Measurements from ENCODE around the gene USP21. TPM values are rescaled to one million over a fixed set of nuclear protein-coding genes. Genes with fewer than 3 reads are reported as not detected.

The USP21 gene
- total and polyA plus RNA-seq, 9 of the 15 experiments (the other 6 are each of a cell fraction or from before 2014, with no cell fraction given) = 4.9 to 52.4 (median 21.6) TPM

DNA sequence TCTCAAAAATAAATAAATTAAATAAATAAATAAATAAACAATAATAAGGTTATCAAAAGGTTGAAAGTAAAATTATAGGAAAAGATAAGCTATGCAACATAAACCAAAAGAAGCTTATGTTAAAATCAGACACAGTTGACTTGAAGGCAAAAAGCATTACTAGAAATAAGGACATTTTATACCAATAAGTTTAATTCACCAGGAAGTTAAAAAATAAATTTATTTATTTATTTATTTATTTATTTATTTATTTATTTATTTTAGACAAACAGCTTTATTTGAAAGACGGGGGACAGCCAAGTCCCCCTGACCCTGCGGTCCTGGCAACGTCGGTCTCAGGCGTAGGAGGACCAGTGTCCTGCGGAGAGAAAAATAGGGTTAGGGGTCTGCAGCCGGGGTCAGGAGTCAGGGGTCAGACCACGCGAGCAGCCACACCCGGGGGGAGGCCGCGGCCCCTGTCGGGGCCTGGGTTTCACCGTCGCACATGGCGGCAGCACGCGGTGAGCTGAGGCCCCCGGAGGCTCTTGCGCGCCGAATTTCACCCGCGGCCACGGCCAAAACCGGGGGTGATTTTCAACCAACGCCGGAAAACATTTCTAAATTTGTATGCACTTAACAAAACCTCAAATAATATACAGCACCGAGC is 18.4 kb upstream of the USP21 start:
- Histone ChIP-seq H3K4me1 (replicated peaks in 1 of 2; ENCODE audit: control insufficient read depth in 2 of 2, insufficient read depth in 2 of 2, low read length in 2 of 2) (peaks cover 0 to 4% of the 10 kb centered on the region in 2 experiments; a peak in 3 of 5 replicates), H3K79me2 (ENCODE audit: control insufficient read depth, insufficient read depth, low read length) (no peaks in the 10 kb centered on the region), H3K27ac (ENCODE audit: extremely low read depth, low read depth, low read length) (no peak overlapping the region), H3K36me3 (ENCODE audit: control insufficient read depth, insufficient read depth, low read length) (no peaks in the 10 kb centered on the region), H3K9ac (ENCODE audit: insufficient read depth in 1 of 2, low read depth in 2 of 2, low read length in 2 of 2) (no peak overlapping the region; a peak in 1 of 4 replicates), H3K9me1 (ENCODE audit: control insufficient read depth, insufficient read depth, low read length) (no peaks in the 10 kb centered on the region), H3K27me3 (ENCODE audit: control insufficient read depth in 2 of 2, insufficient read depth in 2 of 2, low read length in 2 of 2) (no peaks in the 10 kb centered on the region), H2AFZ (ENCODE audit: low read depth, low read length) (no peak overlapping the region), H3K4me3 (no peak overlapping the region), H4K20me1 (replicated peaks; ENCODE audit: control insufficient read depth, insufficient read depth, low read length) (no peaks in the 10 kb centered on the region), H3K4me2 (ENCODE audit: insufficient read depth, low read length) (no peak overlapping the region), H3K9me3 (replicated peaks; ENCODE audit: control insufficient read depth, insufficient read depth, low read depth, low read length) (no peaks in the 10 kb centered on the region)
- no peak for FAIRE-seq
- no peak for DNase-seq (ENCODE audit: extremely low read depth in 1 of 4, low spot score in 3 of 4)
- 89% methylated on average over 29 of the region's 29 CpGs for WGBS (ENCODE audit: insufficient coverage, low coverage, missing lambda C conversion rate)
- TF ChIP-seq POLR2G (IDR thresholded peaks at IDR 0.05; ENCODE audit: low read depth, low read length) (0 out of 2 replicates have a peak, but pooled peaks have one; percentile 16), FOXK2 (conservative IDR thresholded peaks at IDR 0.05 in 1 of 2, IDR thresholded peaks at IDR 0.05 in 1 of 2; ENCODE audit: low read depth in 2 of 2) (no peak), ZBTB8A (IDR thresholded peaks at IDR 0.05; ENCODE audit: partially characterized antibody) (no peak), SRSF3 (IDR thresholded peaks at IDR 0.05; ENCODE audit: insufficient read depth, low read length) (no peak), HNRNPUL1 (IDR thresholded peaks at IDR 0.05; ENCODE audit: low read length) (no peak)
- TF ChIP-seq, protein P1, sequence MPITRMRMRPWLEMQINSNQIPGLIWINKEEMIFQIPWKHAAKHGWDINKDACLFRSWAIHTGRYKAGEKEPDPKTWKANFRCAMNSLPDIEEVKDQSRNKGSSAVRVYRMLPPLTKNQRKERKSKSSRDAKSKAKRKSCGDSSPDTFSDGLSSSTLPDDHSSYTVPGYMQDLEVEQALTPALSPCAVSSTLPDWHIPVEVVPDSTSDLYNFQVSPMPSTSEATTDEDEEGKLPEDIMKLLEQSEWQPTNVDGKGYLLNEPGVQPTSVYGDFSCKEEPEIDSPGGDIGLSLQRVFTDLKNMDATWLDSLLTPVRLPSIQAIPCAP (CRISPR knock-in tag; IDR thresholded peaks at IDR 0.05; ENCODE audit: borderline replicate concordance) = no peak
- no peak for ATAC-seq
- BruUV-seq (replicated peaks) = no TSS peak
- POLR2A ChIA-PET = interaction anchor here (0.7 to 1.5 kb wide), 3 partner anchors 8 to 218 kb away, joined by 3 to 5 read pairs (median 3); partner anchors contain the start of gene UFC1
- in situ Hi-C loops (cut with MboI) = no loop called here
- CTCF ChIA-PET (ENCODE audit: low intra/inter-chr PET ratio) = interaction anchor here (2.1 kb wide), 1 partner anchor 144 kb away, joined by 8 read pairs; no protein-coding TSS in a partner anchor
- intact Hi-C loops (cut with micrococcal nuclease) = no loop called here
